HepG2 (cell line): ENCODE measurements around the gene GLUD2. TPM values are rescaled to one million over a fixed set of nuclear protein-coding genes. Genes with fewer than 3 reads are reported as not detected.

ENCODE experiments used
- ETV5 ChIP-seq: IDR thresholded peaks from 2 replicates; pipeline ENCODE4 v1.6.1; 2018; ENCODE audit warnings: missing biosample characterization, missing genetic modification reagents, inconsistent platforms, borderline replicate concordance
- HNF4G ChIP-seq, 2 experiments: sonication (generic) in 1 of 2; formaldehyde crosslinking in 1 of 2; IDR thresholded peaks; 2 replicates each; pipeline versions ENCODE4 v1.4.0 to v1.6.1; 2011 to 2020; ENCODE audit warnings: borderline replicate concordance in 2 of 2, low read depth in 2 of 2, mild to moderate bottlenecking in 2 of 2, low read length in 1 of 2, missing genetic modification reagents in 1 of 2, moderate library complexity in 1 of 2
- PAXIP1 ChIP-seq: sonication (generic); formaldehyde crosslinking; conservative IDR thresholded peaks from 2 replicates; pipeline ENCODE4 v1.4.0; 2020; ENCODE audit warnings: mild to moderate bottlenecking, missing genetic modification reagents, moderate library complexity
- PRDM10 ChIP-seq: sonication (generic); formaldehyde crosslinking; IDR thresholded peaks from 2 replicates; pipeline ENCODE4 v1.4.0; 2020; ENCODE audit warnings: low read depth, missing genetic modification reagents
- SOX5 ChIP-seq: IDR thresholded peaks from 2 replicates; pipeline ENCODE4 v1.6.1; 2016; ENCODE audit warnings: borderline replicate concordance
- THAP8 ChIP-seq: sonication (generic); formaldehyde crosslinking; IDR thresholded peaks from 2 replicates; pipeline ENCODE4 v1.5.1; 2020; ENCODE audit warnings: missing genetic modification reagents, mild to moderate bottlenecking, borderline replicate concordance
- ZBTB40 ChIP-seq, 2 experiments: fragments of 450-650 bp in 1 of 2; sonication (generic) in 1 of 2; formaldehyde crosslinking in 1 of 2; IDR thresholded peaks; 2 replicates each; pipeline versions ENCODE4 v1.6.1 to v1.8.0; 2016 to 2022; ENCODE audit warnings: antibody characterized with exemption in 1 of 2, mild to moderate bottlenecking in 1 of 2, missing genetic modification reagents in 1 of 2
- ZNF678 ChIP-seq: sonication (generic); formaldehyde crosslinking; IDR thresholded peaks from 2 replicates; pipeline ENCODE4 v1.4.0; 2020; ENCODE audit warnings: mild to moderate bottlenecking, missing genetic modification reagents
- ZNF772 ChIP-seq: sonication (generic); formaldehyde crosslinking; IDR thresholded peaks from 2 replicates; pipeline ENCODE4 v1.5.0; 2020; ENCODE audit warnings: mild to moderate bottlenecking, missing genetic modification reagents
- ZNF878 ChIP-seq: sonication (generic); formaldehyde crosslinking; IDR thresholded peaks from 2 replicates; pipeline ENCODE4 v1.8.1; 2023; ENCODE audit warnings: mild to moderate bottlenecking, missing genetic modification reagents, moderate library complexity
- polyA plus RNA-seq, 8 experiments: library from polyadenylated mRNA; depleted of rRNA in 3 of 8; stranded (reverse) in 7 of 8; unstranded in 1 of 8; fragments of >200 nt; fragmentation: Illumina TruSeq in 4 of 8; extraction: Trizol in 4 of 8; gene quantifications; 2 replicates each; pipeline versions ENCODE4 v1.2.1 to v1.2.3, GENCODE V29; 2011 to 2016; ENCODE audit warnings: low read depth in 4 of 8, missing spikeins in 1 of 8, mixed read lengths in 1 of 8; ENCODE audit not compliant: insufficient read depth in 1 of 8
- total RNA-seq, 5 experiments: library from RNA; depleted of rRNA; stranded (reverse); fragments of >200 nt; fragmentation: Illumina TruSeq; extraction: Trizol; gene quantifications; 2 replicates each; pipeline ENCODE4 v1.2.3, GENCODE V29; 2016; ENCODE audit warnings: low read depth in 1 of 5

The GLUD2 gene
- total and polyA plus RNA-seq, 2 of the 13 experiments (the other 11 are each of a cell fraction or from before 2014, with no cell fraction given) = 3.4 to 8.0 TPM

GRCh38 chrX:121011254-121011653 is 36.2 kb upstream of the GLUD2 start (continued):
- no peak for TF ChIP-seq HNF4G (IDR thresholded peaks at IDR 0.05; ENCODE audit: borderline replicate concordance, low read depth, low read length)
- no peak for TF ChIP-seq HNF4G (CRISPR knock-in tag; IDR thresholded peaks at IDR 0.05; ENCODE audit: borderline replicate concordance, low read depth)
- TF ChIP-seq ZNF772 (CRISPR knock-in tag) = no peak
- TF ChIP-seq ZNF878 = no peak
- TF ChIP-seq SOX5 (CRISPR knock-in tag) = peak; percentile 50; the same call in 1 of the 2 replicates
- peak; percentile 90 for TF ChIP-seq PRDM10 (CRISPR knock-in tag)
- no peak for TF ChIP-seq ZBTB40 (IDR thresholded peaks at IDR 0.05)
- no peak for TF ChIP-seq ZBTB40 (CRISPR knock-in tag; IDR thresholded peaks at IDR 0.05)
- no peak for TF ChIP-seq ETV5 (CRISPR knock-in tag)
- no peak for TF ChIP-seq THAP8 (CRISPR knock-in tag)
- no peak for TF ChIP-seq ZNF678 (CRISPR knock-in tag)
- TF ChIP-seq PAXIP1 = 0 out of 2 replicates have a peak, but pooled peaks have one; percentile 16
